GM12892 (cell line): ENCODE data around the gene GSTA2.

ENCODE experiments used
- POLR2A ChIP-seq: IDR thresholded peaks from 2 replicates; pipeline ENCODE4 v1.6.1; 2011; ENCODE audit warnings: low read depth, low read length, control low read depth
- POLR2AphosphoS5 ChIP-seq: IDR thresholded peaks from 2 replicates; pipeline ENCODE4 v1.6.1; 2011; ENCODE audit warnings: low read depth, low read length, control low read depth

- TF ChIP-seq POLR2AphosphoS5 (no peak), POLR2A (no peak)
These were observed 36.3 kb downstream of the GSTA2 start for GRCh38 chr6:52726741-52727535.
